ENCODE data around the gene SHB. TPM values are rescaled to one million over a fixed set of nuclear protein-coding genes. Genes with fewer than 3 reads are reported as not detected.

Gene SHB
- total RNA-seq, 1 donor from 2014 or later: 34.0 TPM

DNA sequence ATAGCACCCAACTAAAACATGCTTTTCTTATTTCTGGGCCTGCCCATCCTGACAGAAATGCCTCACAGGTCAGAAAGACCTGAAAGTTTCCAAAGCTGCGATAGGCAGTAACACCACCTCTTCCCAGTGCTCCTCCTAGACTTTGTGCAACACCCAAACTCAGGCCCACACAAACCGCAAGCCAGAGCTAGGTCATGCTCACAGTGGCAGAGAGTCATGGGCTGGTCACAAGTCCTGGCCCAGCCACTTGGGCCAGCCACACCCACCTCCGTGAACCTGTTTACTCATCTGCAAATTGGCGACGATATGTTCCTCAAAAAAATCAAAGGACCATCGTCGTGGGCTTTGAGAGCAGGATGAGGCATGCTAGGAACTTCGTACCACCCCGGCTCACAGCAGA lies 121.0 kb downstream of the SHB start:
- peak; percentile 44 for ATAC-seq

DNA sequence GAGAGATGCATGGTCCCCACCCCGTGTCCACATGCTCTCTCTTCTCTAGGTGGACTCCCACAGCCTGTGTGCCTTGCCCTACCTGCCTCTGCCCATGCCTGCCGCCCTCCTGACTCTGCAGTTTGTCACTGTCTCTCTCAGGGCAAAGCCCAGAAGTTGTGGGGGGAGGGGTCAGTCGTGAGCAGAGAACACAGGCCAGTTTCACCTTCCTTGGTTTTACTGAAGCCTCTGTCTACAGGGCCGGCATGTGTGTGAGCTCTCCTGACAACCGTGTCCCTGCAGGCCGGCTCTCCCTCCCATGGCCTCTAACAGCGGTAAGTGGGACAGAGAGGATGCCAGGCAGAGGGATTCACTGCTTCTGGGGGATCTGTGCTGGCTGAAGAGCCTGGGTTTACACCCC lies 121.6 kb downstream of the SHB start:
- no peak for ATAC-seq

DNA sequence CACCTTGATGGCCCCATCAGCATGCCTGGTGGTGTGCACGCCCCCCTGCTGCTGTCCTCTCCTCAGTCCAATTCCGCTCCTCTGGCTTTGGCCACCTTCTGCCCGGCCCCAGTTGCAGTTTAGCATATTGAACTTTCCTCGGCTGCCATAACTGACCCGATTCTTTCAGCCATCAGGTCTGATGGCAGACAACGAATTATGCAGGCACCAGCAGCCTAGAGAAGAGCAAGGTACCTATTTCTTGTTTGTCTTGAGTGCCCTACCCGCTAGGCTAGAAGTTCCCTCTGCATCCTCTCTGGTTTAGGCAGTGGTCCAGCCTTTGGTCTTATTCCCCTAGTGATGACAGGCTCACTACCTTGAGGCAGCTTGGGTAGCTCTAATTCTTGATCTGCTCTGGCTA lies 122.1 kb downstream of the SHB start:
- no peak for ATAC-seq

DNA sequence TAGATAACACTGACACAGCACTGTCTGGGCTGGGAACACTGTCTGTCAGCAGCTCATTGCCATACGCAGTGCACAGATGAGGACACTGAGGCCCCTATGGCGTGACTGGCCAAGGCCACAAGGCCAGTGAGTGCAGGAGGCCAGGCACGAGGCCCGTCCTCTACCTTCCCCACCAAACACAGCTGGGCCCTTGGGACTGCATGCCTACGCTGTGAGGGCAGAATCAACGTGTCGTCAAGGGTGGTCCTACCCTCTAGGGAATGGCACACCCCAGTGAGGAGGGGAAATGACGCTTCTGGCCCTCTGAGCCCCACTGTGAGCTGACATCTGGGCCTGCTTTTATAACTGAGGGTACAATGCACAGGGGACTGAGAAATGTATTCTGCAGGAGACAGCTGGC lies 123.0 kb downstream of the SHB start:
- no peak for ATAC-seq

DNA sequence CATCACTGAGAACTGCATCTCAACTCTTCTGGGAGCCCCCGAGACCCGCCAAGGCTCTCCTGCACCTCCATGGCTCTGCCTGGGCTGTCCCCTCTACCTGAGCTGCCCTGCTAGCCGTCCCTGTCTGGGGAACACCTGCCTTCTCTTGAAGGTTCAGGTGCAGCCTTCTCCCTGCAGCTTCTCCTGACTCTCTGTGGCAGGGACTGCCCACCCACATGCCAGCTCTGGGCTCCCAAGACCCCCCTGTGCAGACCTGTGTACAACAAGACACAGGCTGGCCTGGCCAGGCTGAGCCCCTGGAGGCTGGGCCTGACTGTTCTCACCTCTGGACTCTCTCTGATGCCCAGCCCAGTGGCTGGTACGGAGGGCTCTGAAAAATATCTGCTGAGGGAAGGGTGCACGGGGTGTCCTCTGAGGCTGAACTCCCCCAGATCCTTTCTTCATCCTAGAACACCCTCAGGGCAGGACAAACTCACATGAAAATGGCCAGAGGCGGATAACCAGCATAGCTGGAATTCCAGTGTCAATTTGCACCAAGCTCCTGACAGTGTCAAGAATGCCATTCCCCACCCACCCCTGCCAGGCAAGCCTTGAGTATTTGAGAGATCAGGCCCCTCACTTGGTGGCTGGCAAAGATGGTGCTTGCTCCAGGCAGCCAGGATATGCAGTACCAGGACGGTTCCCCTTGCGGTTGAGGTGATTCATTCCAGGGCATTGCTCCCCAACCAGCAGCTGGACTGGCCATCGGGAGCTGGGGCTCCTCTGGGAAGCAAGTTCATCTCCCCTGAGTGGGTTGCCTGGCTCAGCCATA lies 124.2 kb downstream of the SHB start:
- no peak for ATAC-seq

DNA sequence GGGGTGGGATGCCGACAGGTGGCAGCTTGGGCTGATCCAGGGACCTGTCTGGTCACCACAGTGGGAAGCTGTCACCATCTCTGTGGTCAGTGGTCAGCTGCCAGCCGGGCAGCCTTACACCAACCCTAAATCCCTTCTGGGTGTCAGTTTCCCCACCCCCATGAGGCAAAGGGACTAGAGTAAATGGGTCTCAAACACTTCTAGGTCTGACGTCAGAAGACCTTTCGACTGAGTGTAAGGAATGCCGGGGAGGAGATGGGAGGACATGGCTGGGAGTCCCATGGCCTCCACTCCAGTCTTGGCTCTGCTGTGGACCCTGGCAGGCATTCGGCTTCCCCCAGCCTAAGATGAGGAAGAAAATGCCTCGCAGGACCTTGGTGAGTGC lies 124.8 kb downstream of the SHB start:
- ATAC-seq: no peak

DNA sequence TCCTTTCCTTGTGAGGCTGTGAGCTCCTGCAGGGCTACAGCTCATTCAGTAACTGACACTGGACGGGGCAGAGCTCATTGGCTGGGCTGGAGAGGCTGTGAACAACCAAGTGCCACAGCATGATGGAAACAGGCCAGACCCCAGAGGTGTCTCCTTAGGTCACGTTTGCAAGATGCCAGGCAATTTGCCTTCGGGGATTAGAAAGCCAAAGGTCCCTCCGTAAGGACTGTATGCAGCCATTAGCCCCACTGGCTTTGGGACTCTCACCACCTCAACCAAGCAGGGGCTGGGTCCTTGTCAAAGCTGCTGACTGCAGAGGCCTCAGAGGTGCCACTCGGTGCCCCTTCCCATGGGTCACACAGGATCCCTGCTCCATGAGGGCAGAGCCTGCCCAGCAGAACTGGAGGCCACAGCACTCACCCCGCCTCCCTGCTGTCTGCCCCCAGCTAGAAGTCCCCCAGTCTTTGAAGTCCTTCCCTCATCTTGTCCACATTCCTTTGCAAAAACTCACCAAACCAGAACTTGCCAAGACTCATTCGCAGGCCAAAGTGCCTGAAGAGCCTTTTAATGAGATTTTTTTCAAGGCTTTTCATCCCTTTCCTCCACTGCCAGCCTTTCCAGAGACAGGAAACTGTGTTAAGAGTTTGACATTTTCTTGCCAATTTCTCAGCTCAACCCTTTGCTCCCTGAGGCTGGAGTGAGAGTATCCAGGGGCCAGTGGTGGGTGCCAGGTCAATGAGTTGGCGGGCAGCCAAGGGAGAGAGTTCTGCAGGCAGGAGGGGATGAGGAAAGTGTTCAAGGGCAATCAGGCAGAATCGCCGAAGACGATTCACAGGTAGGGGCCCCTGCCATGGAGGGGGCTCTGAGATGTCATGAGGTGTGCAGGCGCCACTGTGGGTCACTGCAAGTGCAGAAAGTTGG lies 125.4 kb downstream of the SHB start:
- ATAC-seq: no peak

DNA sequence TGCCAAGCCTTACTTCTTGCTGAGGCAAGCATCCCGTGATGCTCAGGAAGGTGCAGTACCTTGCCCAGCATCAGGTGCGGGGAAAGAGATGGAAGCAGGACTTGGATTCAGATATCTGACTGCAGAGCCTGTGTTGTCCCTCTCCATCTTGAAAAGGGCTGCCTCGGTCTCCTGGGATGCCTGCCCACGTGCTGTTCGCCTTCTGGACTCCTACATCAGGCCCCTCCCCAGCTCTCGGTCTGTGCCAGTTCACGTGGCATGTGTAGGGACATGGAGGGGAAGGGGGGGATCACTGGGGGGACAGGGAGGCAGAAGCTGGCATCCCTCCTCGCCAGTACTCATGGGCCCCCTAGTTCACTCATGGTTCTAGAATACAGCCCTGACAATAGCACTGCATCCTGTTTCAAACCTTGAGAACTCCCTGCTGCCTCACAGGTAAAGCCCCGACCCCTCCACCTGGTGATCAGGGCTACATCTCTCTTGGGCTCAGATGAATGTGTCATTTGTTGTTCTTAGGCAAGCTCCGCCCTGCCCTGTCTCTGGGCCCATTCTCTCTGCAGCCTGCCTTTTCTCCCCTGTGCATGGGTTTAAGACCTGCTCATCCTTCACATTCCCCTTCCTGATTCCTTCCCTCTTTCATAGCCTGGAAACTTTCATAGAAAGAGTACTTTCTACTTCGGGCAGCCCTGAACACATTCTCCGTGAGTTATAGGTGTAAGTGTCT lies 126.2 kb downstream of the SHB start:
- ATAC-seq: peak; percentile 57

DNA sequence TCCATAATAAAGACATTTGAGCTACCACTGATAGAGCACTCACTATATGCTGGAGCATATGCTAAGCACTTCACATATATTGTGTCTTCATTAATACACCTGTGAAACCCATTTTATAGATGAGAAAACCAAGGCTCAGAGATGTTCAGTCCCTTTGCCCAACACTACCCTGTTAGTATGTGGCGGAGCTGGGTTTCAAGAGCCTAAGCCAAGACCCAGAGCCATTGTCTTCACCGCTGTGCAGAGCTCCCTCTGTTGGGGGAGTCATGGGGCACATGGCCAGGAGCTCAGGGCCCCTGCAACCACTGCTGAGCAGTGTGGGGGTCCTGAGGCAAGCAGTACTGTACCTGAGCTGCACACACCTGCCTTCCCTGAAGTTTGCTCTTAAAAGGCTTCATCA lies 127.8 kb downstream of the SHB start:
- ATAC-seq: no peak

DNA sequence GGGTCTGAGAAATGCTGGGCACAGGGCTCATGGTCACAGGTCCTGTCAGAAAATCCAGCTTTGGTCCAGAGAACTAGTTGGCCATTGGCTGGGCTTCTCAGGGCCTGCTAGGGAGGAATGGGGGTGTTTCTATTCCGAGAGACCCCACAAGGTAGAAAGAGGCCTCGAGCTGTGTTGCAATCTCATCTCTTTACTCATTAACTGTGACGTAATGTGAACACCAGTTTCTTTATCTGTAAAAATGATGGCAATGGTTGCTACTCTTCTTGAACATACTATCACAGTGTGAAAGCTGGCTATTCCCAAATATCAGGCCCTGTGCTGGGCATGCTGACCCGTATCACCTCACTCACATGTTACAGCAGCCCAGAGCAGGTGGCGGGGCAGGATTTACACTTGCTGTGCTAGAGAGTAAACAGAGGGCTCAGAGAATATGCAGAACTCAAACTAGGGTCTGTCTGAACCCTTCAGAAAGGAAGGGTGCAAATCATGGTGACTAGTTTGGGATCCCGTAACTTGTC lies 129.4 kb downstream of the SHB start:
- no peak for ATAC-seq

DNA sequence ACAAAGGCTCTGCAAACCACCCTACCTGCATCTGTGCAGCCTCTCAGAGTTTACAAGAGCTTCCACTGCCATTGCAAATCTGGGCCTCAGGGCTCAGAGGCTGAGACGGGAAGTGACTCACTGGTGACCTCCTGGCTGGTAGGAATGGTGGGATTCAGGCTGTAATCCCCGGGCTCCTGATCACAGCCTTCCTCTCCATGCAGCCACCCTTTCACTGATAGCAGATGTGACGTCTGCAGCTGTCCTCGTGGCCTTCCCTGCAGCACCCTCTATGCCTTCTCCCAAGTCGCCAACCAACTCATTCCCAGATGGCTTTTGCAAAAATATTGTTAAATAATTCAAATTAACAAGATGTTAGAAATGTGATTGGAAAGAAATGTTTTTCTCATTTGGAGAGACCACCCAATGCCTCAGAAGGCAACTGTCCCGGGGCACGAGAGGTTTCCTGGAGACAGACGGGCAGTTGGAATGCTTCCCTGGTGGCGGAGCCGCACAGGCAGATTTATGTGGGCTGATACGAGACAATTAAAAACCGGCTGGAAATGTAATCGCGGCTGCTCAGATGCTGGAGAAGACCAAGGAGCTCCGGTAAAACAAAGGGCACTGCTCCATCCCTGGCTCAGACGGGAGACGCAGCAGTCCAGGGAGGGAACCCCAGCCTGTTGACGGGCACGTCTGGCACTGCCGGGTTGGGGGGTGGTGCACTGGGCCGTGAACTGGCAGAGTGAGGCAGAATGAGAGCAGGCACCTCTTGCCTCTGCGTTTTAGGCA lies 130.7 kb downstream of the SHB start:
- ATAC-seq: peak; percentile 26

DNA sequence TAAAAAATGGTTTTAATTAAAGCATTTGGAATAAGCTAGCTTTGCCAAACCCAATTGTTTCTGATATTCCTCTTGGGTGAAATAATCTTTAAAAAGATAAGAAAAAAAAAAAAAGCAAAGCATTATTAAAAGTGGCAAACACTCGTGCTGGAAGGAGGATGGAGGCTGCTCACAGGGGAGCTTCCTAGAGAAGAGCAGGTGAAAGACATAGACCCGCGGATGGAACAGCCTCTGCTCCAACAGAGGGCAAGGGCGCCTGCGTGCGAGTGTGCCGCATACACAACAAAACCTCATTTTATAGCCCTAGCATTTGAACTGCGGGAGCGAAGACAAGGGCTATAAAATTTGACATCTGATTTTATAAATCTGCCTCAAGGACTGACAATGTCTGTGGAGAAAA lies 131.7 kb downstream of the SHB start:
- no peak for ATAC-seq

DNA sequence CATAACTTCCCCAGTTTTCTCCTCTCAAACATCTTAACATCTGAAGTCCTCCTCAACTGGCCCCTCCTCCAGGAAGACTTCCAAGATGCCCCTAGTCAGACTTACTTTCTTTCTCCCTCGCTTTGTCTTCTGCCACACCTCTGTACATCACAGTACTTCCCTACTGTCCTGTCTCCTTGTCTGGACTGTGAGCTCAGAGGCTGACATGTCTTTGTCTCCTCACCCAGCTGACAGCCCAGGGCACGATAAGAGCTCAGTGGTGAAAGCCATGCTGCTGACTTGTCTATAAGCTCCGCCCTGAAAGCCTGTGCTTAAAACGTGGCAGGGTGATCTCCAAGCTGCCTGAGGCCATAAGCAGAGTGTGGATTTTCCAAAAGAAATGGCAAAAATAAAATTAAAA lies 132.1 kb downstream of the SHB start:
- ATAC-seq: peak; percentile 56

DNA sequence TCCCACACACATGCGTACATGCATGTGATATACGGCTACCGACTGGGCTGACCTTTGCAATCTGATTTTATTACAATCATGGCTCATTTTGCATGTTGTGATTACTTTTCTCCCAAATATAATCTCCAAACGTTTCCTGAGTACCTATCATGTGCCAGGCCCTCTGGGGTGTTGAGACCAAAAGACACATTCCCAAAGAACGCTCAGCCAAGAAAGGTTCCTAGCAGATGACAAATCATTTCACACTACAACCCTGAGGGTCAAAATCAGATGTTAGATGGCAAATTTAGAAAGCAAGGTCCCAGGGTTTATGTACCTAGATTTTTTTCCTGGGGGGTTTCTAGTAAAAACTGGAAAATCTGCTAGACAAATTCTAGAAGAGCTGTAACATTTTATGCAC lies 132.7 kb downstream of the SHB start:
- no peak for ATAC-seq

DNA sequence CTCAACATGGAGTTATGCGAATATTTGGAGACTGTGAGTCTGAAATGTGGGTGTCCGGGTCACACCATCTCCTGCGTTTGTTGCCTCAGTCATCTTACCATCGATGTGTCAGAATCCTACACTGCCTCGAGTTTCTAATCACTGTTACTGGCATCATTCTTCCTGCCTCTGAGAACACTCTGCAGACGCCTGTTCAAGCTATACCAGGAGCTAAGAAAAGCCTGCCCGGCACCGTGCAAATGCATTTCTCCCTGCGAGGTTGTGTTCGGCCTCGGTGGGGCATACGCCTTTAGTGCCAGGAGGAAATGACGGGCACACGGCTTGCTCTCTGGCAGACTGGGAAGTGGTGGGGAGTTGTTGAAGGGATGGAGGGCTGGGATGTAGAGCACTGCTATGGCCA lies 133.9 kb downstream of the SHB start:
- no peak for ATAC-seq

DNA sequence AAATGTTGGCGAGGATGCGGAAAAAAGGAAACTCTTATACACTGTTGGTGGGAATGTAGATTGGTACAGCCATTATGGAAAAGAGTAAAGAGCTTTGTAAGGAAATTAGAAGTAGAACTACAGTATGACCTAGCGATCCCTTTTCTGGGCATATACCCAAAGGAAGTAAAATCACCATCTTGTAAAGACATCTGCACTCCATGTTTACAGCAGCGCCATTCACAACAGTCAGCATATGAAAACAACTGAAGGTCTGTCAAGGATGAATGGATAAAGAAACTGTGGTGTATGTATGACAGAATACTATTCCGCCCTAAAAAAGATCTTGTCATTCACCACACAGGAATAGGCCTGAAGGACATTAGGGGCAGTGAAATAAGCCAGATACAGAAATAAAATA lies 137.4 kb downstream of the SHB start:
- no peak for ATAC-seq

DNA sequence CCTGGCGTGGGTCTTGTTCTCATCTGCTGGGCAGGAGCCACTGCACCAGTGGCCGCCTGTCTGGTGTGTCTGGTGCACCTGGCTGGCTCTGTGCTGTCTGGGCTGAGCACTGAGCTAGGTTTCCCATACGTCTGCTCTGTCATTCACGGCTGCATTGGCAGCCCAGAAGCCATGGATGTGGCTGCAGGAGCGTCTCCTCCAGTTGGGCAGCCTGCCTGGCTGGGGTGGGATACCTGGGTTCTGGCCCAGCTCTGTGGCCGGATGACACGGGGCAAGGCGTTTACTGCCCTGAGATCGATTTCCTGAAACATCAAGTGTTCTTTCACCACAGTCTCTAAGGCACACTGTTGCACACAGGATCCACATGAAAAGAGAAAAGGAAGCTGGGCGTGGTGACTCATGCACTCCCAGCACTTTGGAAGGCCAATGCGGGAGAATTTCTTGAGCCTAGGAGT lies 139.6 kb downstream of the SHB start:
- peak; percentile 47 for ATAC-seq

DNA sequence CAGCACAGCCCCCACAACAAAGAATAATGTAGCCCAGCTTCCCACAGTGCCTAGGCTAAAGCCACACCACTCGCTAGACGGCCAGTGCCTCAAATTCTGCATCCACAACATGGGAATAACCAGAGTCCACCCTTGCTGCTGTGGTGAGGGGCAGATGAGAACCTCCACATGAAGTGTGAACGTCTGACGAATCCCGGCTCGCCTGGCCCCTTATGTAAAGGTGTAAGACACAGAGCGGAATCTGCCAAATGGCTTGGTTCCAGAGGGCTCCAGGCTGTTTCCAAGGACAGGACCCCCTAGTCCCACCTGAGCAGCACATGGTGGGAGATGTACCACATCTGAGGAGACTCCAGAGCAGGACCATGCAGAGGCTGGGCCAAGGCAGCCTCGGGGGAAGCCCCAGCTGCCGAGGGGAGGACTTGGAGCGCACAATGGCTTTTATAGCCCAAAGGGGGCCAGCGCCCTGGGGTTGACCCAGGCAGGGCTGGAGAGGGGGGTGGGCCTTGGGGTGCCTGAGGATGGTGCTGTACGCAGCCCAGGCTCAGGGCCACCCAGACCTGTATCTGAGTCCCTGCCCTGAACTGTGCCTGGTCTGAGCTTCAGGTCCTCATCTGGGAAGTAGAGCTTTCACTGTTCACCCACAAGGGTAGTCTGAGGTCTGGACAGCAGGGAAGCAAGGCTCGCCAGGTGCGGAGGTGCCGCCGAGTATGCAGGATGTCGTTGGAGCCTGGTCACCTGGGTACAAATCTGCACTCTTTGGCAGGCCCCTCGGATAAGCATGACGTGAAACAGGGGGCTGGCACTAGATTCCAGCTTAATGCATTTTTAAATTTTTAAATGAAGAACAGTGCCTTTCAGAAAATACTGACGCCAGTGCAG lies 140.2 kb downstream of the SHB start:
- no peak for ATAC-seq

DNA sequence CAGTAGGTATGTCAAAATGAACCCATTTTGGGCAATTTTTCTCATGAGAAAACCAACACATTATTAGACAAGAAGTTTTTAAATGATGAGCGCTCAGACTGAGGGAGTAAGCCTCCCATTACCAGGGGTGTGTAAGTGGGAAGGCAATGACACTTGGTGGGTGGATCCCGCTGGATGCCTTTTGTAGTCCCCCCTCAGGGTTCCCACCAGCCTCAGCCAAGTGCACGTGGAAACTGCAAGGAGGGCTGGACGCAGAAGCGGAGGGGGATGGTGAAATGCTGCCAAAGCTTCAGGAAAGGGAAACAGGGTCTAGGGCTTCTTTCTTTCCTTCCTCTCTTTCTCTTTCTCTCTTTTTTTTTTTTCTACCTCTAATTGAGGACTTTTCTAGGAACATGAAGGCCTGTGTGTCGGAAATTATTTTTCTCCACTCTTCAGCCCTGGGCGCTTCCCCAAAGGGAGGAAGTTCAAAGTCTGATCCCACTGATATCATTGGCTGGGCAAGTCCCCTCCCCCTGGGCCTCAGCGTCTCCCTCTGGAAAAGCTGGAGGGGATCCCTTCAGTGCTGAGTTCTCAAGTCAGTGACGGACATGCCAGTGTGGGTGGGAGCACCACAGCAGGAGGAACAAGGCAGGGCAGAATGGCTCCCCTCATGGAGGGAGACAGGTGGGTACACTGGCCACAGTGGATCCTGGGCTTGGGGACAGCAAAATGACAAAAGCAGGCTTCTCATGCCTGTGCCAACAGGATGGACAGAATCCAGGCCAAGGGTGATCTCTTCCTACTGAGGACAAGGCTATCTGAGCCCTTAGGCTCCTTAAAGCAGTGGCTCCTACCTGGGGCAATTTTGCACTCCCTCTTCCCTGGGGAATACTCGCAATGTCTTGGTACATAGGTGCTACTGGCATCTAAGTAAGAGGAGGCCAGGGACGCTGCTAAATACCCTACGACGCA lies 141.2 kb downstream of the SHB start:
- no peak for ATAC-seq

DNA sequence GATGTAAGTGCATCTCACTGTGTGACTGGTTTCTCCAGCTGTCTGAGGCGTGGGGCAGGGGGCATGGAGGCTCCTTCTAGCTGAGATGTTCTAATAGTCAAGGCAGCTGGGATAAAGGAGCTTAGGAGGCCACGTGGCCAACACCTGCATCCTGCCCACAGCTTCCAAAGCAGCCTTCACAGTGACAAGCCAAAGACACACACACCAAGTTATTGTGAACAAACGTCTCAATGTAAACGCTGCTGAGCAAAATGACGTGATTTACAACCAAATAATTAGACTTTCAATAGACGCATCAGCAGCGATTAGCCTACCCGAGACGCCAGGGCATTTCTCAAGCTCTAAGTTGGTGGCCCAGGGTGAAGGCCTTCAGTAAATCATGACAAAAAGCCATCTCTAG lies 141.9 kb downstream of the SHB start:
- ATAC-seq: no peak
